Heart left ventricle (tissue), 16 donors: ENCODE data around the gene LRPPRC. TPM values are rescaled to one million over a fixed set of nuclear protein-coding genes. Genes with fewer than 3 reads are reported as not detected.

Experiments used
- ATAC-seq, 4 donors: fragments of 200-7000 bp; cut with Tn5 transposase; one replicate each; pipeline ENCODE4 v1.9.1; 2020 to 2022; ENCODE audit warnings: moderate library complexity in 4 of 4, mild to moderate bottlenecking in 3 of 4, moderate number of reproducible peaks in 1 of 4
- DNase-seq, 5 donors: peaks; one replicate each; pipeline ENCODE4 v3.0.0-alpha.2; 2020
- H3K27ac ChIP-seq, 12 donors: fragments of 200-600 bp; sonication (generic) in 4 of 12; one replicate each; pipeline versions ENCODE4 v1.5.0 to v1.8.0; 2016 to 2022; ENCODE audit warnings: mild to moderate bottlenecking in 2 of 12
- H3K27me3 ChIP-seq, 9 donors: fragments of 200-600 bp; sonication (generic) in 2 of 9; one replicate each; pipeline versions ENCODE4 v1.5.1 to v1.8.0; 2016 to 2022; ENCODE audit warnings: mild to moderate bottlenecking in 3 of 9
- H3K36me3 ChIP-seq, 9 donors: fragments of 200-600 bp; sonication (generic) in 2 of 9; one replicate each; pipeline versions ENCODE4 v1.5.0 to v1.8.0; 2018 to 2022; ENCODE audit warnings: mild to moderate bottlenecking in 2 of 9
- H3K4me1 ChIP-seq, 12 donors: fragments of 200-600 bp; sonication (generic) in 4 of 12; one replicate each; pipeline versions ENCODE4 v1.5.0 to v1.8.0; 2016 to 2022; ENCODE audit warnings: mild to moderate bottlenecking in 3 of 12
- H3K4me3 ChIP-seq, 12 donors: fragments of 200-600 bp; sonication (generic) in 4 of 12; one replicate each; pipeline versions ENCODE4 v1.5.0 to v1.8.0; 2017 to 2022; ENCODE audit warnings: mild to moderate bottlenecking in 9 of 12, moderate library complexity in 4 of 12
- H3K9me3 ChIP-seq, 12 donors: fragments of 200-600 bp; sonication (generic) in 4 of 12; one replicate each; pipeline versions ENCODE4 v1.5.0 to v1.8.0; 2016 to 2022; ENCODE audit warnings: mild to moderate bottlenecking in 1 of 12
- POLR2A ChIP-seq, 2 donors: fragments of 450-650 bp; IDR thresholded peaks; one replicate each; pipeline ENCODE4 v1.6.1; 2017; ENCODE audit warnings: antibody characterized with exemption in 2 of 2, mild to moderate bottlenecking in 2 of 2, moderate library complexity in 2 of 2
- whole genome bisulfite sequencing, 4 donors: extraction: QIAGEN DNeasy Blood & Tissue Kit in 2 of 4; methylation state at CpG; one replicate each; pipeline versions ENCODE4 v1.1.5 to v1.1.7; 2013 to 2018; 5-methylcytosine and 5-hydroxymethylcytosine counted together
- intact Hi-C, 10 donors: fragments of 100-400 bp; cut with DNase I; formaldehyde crosslinking; loops; one replicate each; pipeline versions ENCODE4 v1.11.1 to v1.14.2; 2022
- polyA plus RNA-seq, 2 donors: library from polyadenylated mRNA; stranded (reverse); fragments of 200-250 nt; gene quantifications; one replicate each; pipeline ENCODE4 v1.2.3, GENCODE V29; 2013
- total RNA-seq, 9 donors: library from RNA; depleted of rRNA in 2 of 9; stranded (reverse); fragments of >200 nt in 2 of 9; fragmentation: NEBNext Ultra II Directional in 3 of 9; extraction: Animal tissue kit (Norgen Biotek cat#: 25700) in 3 of 9; gene quantifications; one replicate each; pipeline versions ENCODE4 v1.1.0 to v1.2.4, GENCODE V29; 2016 to 2023
- TF ChIP-seq, protein P1 (sequence below), 12 donors: fragments of 200-600 bp; sonication (generic) in 4 of 12; IDR thresholded peaks; one replicate each; pipeline versions ENCODE4 v1.5.0 to v1.8.0; 2018 to 2022; ENCODE audit warnings: antibody characterized with exemption in 12 of 12, mild to moderate bottlenecking in 5 of 12
- donor health status: ischemic (EF 13 %, LVEDD 7.1; RV severe dilation, severe dysfunction).
- donor health status: healthy with polysubstance abuse.
- donor health status: DM: no; HTN: yes; CAD: no.
- donor health status: DM: no; HTN: no; CAD: no.
- donor health status: ischemic (EF 25% LVEDD 6.9; RV normal size, moderate dysfunction).
- donor health status: ischemic (EF 25% LVEDD 5.7; RV mildly dilated, moderate dysfunction).
- donor health status: healthy.
- donor health status: DM: yes; HTN: yes; CAD: no.
- donor health status: ischemic (EF 35%, LVEDD 5.7; RV mildly dilated, moderate dysfunction).
- donor health status: nonischemic (EF 11% LVEDD 7.7; RV severe dilation, severe dysfunction).
- donor health status: DM: yes; HTN: yes; CAD: no.
- donor health status: PGD.
- donor health status: ischemic (EF 29% LVEDD 5.4; RV normal size, mild dysfunction).
- donor health status: nonischemic (EF 23%, LVEDD 6.1; RV moderate dilation, normal function).

The LRPPRC gene
- total and polyA plus RNA-seq, 11 donors = 23.2 to 117 (median 88.0) TPM

GRCh38 chr2:43943323-43943722 is 52.5 kb downstream of the LRPPRC start:
- 94 to 98% (median 94%) methylated on average over 1 of the region's 1 CpG for WGBS, 4 donors
- H3K36me3 ChIP-seq = peaks cover 0 to 92% (median 80%) of the 10 kb centered on the region in 9 donors
- no peak overlapping the region for H3K27ac ChIP-seq

DNA sequence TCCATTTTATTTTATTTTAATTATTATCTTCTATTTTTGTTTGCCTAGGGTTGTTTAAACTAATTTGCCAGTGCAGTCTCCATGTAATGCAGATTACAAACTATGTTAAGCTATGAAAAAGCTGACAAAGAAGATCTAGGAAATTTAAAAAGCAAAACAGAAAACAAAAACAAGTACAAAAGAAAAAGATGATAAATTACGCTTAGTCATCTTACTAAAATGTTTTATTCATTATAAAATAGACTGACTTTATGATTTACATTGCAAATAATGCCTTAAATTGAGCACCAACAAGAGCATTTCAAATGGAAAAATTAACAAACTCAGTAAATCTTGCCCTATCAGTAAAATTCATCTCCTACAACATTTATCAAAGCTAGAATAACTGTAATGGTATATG is 52.9 kb downstream of the LRPPRC start:
- DNase-seq (no peak), ATAC-seq (no peak)
- H3K27me3 ChIP-seq = no peaks in the 10 kb centered on the region
- no peak overlapping the region for H3K4me3 ChIP-seq
- intact Hi-C loops = no loop called here
- 93 to 99% (median 98%) methylated on average over 1 of the region's 1 CpG for WGBS, 4 donors
- H3K27ac ChIP-seq = no peak overlapping the region
- TF ChIP-seq, protein P1, sequence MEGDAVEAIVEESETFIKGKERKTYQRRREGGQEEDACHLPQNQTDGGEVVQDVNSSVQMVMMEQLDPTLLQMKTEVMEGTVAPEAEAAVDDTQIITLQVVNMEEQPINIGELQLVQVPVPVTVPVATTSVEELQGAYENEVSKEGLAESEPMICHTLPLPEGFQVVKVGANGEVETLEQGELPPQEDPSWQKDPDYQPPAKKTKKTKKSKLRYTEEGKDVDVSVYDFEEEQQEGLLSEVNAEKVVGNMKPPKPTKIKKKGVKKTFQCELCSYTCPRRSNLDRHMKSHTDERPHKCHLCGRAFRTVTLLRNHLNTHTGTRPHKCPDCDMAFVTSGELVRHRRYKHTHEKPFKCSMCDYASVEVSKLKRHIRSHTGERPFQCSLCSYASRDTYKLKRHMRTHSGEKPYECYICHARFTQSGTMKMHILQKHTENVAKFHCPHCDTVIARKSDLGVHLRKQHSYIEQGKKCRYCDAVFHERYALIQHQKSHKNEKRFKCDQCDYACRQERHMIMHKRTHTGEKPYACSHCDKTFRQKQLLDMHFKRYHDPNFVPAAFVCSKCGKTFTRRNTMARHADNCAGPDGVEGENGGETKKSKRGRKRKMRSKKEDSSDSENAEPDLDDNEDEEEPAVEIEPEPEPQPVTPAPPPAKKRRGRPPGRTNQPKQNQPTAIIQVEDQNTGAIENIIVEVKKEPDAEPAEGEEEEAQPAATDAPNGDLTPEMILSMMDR (IDR thresholded peaks at IDR 0.05) = no peak
- no peak for TF ChIP-seq POLR2A (IDR thresholded peaks at IDR 0.05)
- H3K4me1 ChIP-seq = no peaks in the 10 kb centered on the region
- H3K9me3 ChIP-seq = no peaks in the 10 kb centered on the region
- peaks cover 0 to 88% (median 76%) of the 10 kb centered on the region in 9 donors for H3K36me3 ChIP-seq

More at GRCh38 chr2:43943323-43943722, 52.5 kb downstream of the LRPPRC start:
- TF ChIP-seq POLR2A (IDR thresholded peaks at IDR 0.05) = no peak
- TF ChIP-seq, protein P1 (IDR thresholded peaks at IDR 0.05) = no peak
- DNase-seq (no peak), ATAC-seq (no peak)
- intact Hi-C loops = no loop called here
- Histone ChIP-seq H3K9me3 (no peaks in the 10 kb centered on the region), H3K27me3 (no peaks in the 10 kb centered on the region), H3K4me1 (no peaks in the 10 kb centered on the region), H3K4me3 (no peak overlapping the region)

DNA sequence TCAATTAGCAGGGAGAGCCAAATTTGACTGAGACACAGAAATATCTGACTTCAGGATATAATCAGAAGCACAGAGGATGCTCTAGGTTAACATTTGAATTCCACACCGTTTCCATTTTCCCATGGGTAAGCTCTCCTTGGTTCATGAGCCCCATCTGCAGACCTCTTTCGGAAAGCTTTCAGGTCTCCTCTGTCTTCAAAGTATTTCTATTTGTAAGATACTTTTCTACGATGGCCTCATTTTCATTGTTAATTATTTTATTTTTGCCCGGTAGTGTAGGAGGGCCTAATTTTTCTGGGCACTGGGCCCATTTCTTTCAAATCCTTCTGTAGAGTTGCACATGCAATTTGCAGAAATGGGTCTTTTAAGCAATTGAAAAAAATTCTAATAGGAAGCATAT is 53.8 kb downstream of the LRPPRC start:
- intact Hi-C loops = no loop called here
- Histone ChIP-seq H3K36me3 (peaks cover 0 to 85% (median 68%) of the 10 kb centered on the region in 9 donors), H3K27me3 (no peaks in the 10 kb centered on the region), H3K9me3 (no peaks in the 10 kb centered on the region), H3K27ac (no peak overlapping the region), H3K4me1 (no peaks in the 10 kb centered on the region), H3K4me3 (no peak overlapping the region)
- TF ChIP-seq POLR2A (IDR thresholded peaks at IDR 0.05) = no peak
- TF ChIP-seq, protein P1 (IDR thresholded peaks at IDR 0.05) = no peak
- DNase-seq (no peak), ATAC-seq (no peak)
- 50 to 65% (median 56%) methylated on average over 4 of the region's 4 CpGs for WGBS, 4 donors

DNA sequence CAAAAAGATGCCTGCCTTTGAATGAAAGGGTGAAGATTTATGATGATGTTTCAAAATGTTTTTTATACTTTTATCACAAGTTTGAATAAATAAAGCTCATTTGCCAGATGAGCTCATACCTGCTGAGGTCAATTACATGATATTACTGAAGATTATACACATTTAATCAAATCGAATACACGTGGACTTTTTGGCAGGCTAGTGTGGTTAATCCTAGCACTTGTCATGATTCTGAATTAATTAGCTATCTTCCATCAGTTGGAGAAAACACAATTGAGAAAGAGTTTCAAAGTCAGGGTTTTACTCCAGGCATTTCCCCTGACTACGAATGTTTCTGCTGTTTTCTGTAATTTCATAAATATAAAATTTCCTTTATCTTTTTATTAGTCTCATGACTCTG is 54.4 kb downstream of the LRPPRC start:
- Histone ChIP-seq H3K4me3 (no peak overlapping the region), H3K4me1 (no peaks in the 10 kb centered on the region), H3K9me3 (no peaks in the 10 kb centered on the region), H3K36me3 (peaks cover 0 to 83% (median 68%) of the 10 kb centered on the region in 9 donors), H3K27me3 (no peaks in the 10 kb centered on the region), H3K27ac (no peak overlapping the region)
- DNase-seq = no peak
- TF ChIP-seq POLR2A (IDR thresholded peaks at IDR 0.05) = no peak
- TF ChIP-seq, protein P1 (IDR thresholded peaks at IDR 0.05) = no peak
- no peak for ATAC-seq
- intact Hi-C loops = no loop called here
- 79 to 91% (median 84%) methylated on average over 3 of the region's 3 CpGs for WGBS, 4 donors
